ENCODE measurements around the gene TMEM247. TPM values are rescaled to one million over a fixed set of nuclear protein-coding genes. Genes with fewer than 3 reads are reported as not detected.

TMEM247 gene
- not detected for total RNA-seq

DNA sequence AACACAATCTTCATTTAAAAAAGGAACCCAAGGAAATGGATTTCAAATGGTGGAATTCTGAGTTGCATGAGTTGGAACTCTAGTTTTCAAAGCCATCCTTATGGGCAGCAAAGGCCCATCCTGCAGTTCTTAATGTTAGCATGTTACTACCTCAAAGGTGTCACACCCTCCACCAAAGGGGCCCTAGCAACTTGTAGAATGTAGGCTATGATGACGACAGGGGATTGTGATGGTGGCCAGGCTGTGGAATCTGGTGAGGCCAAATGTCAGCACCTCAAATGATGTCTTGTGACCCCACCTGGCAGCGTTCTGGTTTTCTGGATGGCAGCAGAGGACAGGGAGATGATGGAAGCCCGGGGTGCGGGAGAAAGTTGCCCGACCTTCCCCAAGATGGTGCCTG lies at the start of gene TMEM247:
Gene TMEM247 (plus strand): TSS at position 301 of the 400 bp plus-strand sequence.
- Mint-ChIP-seq H3K27me3 (ENCODE audit: low read depth) (peaks cover 13% of the 10 kb centered on the region), H3K4me1 (ENCODE audit: low read depth) (peaks cover 8% of the 10 kb centered on the region), H3K36me3 (ENCODE audit: low read depth) (no peaks in the 10 kb centered on the region), H3K9me3 (ENCODE audit: insufficient read depth) (no peaks in the 10 kb centered on the region), H3K27ac (no peak within 1 kb of the TSS), H3K4me3 (no peak within 1 kb of the TSS)
- ChIA-PET POLR2A (no interaction called here), CTCF (no interaction called here)
- no peak for DNase-seq
- no peak for ATAC-seq

DNA sequence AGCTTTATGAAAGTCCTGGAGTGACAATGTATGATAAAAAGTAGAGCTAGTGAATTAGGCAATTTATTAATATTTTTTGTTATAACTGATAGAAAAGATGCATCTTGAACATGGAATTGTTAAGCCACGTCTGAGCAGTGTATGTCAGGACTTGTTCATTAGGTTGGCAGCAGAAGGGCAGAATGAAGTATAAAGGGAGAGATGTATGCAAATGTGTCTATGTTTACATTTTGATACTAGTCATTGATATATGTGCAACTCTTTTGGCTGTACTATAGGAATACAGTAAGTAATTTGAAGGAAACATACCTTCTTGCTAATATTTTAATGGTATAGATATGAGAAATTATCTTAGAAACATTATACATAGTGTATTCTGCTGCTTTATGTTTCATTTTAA lies 49.0 kb upstream of the TMEM247 start:
- no peak overlapping the region for H3K27ac Mint-ChIP-seq
- no peak overlapping the region for H3K4me3 Mint-ChIP-seq
- peaks cover 6% of the 10 kb centered on the region for H3K27me3 Mint-ChIP-seq (ENCODE audit: low read depth)
- ChIA-PET POLR2A (no interaction called here), CTCF (no interaction called here)
- no peak for DNase-seq
- H3K9me3 Mint-ChIP-seq (ENCODE audit: insufficient read depth) = peaks cover 3% of the 10 kb centered on the region
- ATAC-seq = no peak
- H3K4me1 Mint-ChIP-seq (ENCODE audit: low read depth) = peaks cover 23% of the 10 kb centered on the region
- H3K36me3 Mint-ChIP-seq (ENCODE audit: low read depth) = no peaks in the 10 kb centered on the region

DNA sequence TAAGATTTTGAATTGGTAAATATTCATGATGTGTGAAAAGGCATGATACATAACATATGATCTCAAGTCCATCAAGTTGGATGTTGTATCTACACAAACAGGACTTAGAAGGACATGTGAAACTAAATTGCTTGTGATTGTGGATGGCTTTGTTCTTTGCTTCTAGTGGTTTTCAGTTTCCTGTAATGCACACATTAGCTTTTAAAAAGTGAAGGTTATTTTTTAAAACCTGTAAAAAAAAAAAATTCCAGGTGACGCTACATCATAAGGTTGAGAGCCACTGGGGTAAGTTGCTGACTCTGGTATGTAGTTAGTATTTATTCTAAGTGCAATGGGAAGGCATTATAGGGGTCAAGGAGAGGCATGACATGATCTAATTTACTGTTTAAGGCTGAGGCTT lies 48.4 kb upstream of the TMEM247 start:
- CTCF ChIA-PET = no interaction called here
- POLR2A ChIA-PET = no interaction called here
- Mint-ChIP-seq H3K27me3 (ENCODE audit: low read depth) (peaks cover 6% of the 10 kb centered on the region), H3K9me3 (ENCODE audit: insufficient read depth) (peaks cover 3% of the 10 kb centered on the region), H3K27ac (no peak overlapping the region), H3K4me1 (ENCODE audit: low read depth) (peaks cover 23% of the 10 kb centered on the region), H3K36me3 (ENCODE audit: low read depth) (no peaks in the 10 kb centered on the region), H3K4me3 (no peak overlapping the region)
- no peak for ATAC-seq
- no peak for DNase-seq

DNA sequence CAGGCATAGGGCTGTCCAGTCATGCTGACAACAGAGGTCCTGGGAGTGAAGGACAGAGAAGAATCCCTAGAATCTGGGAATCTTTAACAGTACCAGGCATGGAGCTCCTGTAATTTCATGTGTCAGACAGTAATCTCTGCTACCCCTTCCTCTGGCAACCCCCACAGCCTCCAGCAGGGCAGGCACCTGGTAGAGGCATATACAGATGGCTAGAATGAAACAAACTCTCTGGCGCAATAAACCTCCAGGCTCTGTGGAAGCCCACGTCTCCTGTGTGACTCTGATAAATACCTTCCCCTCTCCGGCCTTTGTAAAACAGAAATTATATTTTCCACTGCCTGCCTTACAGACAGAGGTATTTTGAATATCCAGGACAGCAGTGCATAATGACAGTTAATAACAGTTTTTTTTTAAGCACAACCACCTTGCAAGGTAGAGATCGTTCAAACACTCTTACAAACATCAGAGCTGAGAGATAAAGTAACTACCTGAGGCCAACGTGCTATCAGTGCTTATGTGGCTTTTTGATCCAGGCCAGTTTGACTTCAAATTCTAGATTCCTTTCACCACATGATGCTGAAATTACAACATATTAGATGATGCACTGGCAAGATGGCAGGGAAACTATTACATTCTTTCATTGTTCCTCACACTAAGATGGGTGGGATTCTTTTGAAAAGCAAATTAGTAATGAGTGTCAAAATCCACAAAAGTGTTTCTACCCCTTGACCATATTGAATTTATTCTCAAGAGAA lies 47.7 kb upstream of the TMEM247 start:
- no peaks in the 10 kb centered on the region for H3K36me3 Mint-ChIP-seq (ENCODE audit: low read depth)
- H3K27ac Mint-ChIP-seq = no peak overlapping the region
- ChIA-PET POLR2A (no interaction called here), CTCF (no interaction called here)
- peaks cover 23% of the 10 kb centered on the region for H3K4me1 Mint-ChIP-seq (ENCODE audit: low read depth)
- no peak overlapping the region for H3K4me3 Mint-ChIP-seq
- no peak for DNase-seq
- ATAC-seq = no peak
- peaks cover 3% of the 10 kb centered on the region for H3K9me3 Mint-ChIP-seq (ENCODE audit: insufficient read depth)
- H3K27me3 Mint-ChIP-seq (ENCODE audit: low read depth) = peaks cover 6% of the 10 kb centered on the region

DNA sequence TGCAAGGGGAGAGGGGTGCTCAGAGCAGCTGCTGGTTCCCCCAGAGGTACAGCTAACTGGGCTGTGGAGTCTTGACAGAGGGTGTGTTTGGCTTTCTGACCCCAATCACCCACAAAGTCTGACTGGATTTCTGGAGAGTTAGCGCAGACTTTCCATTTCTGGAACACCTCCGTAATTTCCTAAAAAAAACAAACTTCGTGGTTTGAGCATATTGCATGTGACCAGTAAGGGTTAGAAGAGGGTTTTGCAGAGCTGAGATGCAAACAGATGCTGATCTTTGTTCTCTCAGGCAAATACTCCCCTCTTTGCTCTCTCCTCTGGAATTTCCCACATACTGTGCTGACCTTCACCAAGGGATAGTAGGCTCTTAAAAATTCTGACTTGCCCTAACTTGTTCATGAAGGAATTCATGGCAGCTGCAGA lies 44.5 kb upstream of the TMEM247 start:
- CTCF ChIA-PET = interaction anchor here (1.7 kb wide), 1 partner anchor 11 kb away, joined by 4 read pairs; no protein-coding TSS in a partner anchor
- ATAC-seq = no peak

DNA sequence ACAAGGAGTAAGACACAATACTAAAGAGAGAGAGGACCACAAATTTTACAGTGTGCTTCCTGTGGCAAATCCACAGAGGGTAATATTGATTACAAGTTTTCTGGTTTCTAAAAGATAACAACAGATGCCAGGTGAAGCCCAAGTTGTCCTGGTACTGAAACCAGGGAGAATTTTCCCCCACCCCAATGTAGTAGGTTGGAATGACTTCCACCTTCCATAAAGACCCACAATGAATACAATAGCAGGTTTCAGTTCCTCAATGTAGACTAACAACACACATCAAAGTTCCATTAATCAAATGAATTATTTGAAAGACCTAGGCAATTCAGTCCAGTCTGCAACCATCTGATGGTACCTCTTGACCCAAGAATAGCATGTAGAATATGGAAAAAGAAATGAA lies 44.0 kb upstream of the TMEM247 start:
- peaks cover 6% of the 10 kb centered on the region for H3K27me3 Mint-ChIP-seq (ENCODE audit: low read depth)
- DNase-seq (no peak), ATAC-seq (no peak)
- H3K36me3 Mint-ChIP-seq (ENCODE audit: low read depth) = no peaks in the 10 kb centered on the region
- CTCF ChIA-PET = interaction anchor here (0.7 to 1.7 kb wide), 2 partner anchors 10 to 391 kb away, joined by 3 to 4 read pairs; no protein-coding TSS in a partner anchor
- no peak overlapping the region for H3K27ac Mint-ChIP-seq
- POLR2A ChIA-PET = no interaction called here
- H3K9me3 Mint-ChIP-seq (ENCODE audit: insufficient read depth) = no peaks in the 10 kb centered on the region
- peaks cover 47% of the 10 kb centered on the region for H3K4me1 Mint-ChIP-seq (ENCODE audit: low read depth)
- H3K4me3 Mint-ChIP-seq = no peak overlapping the region

More for the DNA sequence above, 44.5 kb upstream of the TMEM247 start:
- no peak overlapping the region for H3K27ac Mint-ChIP-seq
- POLR2A ChIA-PET = no interaction called here
- no peak for DNase-seq
- peaks cover 6% of the 10 kb centered on the region for H3K27me3 Mint-ChIP-seq (ENCODE audit: low read depth)
- no peak overlapping the region for H3K4me3 Mint-ChIP-seq
- H3K4me1 Mint-ChIP-seq (ENCODE audit: low read depth) = peaks cover 42% of the 10 kb centered on the region
- H3K36me3 Mint-ChIP-seq (ENCODE audit: low read depth) = no peaks in the 10 kb centered on the region
- H3K9me3 Mint-ChIP-seq (ENCODE audit: insufficient read depth) = no peaks in the 10 kb centered on the region

DNA sequence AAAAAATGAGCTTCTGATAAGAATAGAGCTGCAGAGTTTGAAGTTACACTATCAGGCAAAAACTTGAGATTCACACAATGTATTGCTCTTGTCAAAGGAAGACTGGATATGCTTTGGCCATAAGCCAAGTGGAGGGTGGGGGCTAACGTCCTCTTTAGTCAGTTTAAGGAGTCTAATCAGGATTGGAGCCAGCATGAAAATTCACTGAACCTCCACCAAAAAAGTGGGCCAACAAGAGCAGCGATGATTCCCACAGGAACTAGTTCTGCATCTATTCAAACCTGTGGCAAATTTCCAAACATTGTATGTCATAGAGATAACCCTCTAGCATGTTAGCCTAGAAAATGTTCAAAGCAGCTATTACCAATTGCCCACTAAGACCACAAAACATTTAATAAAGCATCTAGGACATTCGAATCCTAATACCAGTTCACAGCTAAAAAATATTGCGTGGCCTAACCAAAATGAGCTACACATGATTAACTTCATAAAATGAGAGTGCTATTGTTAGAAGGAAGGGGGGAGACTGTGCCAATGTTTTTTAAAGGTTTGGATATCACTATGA lies 43.5 kb upstream of the TMEM247 start:
- Mint-ChIP-seq H3K4me1 (ENCODE audit: low read depth) (peaks cover 46% of the 10 kb centered on the region), H3K27me3 (ENCODE audit: low read depth) (peaks cover 6% of the 10 kb centered on the region), H3K27ac (no peak overlapping the region), H3K9me3 (ENCODE audit: insufficient read depth) (no peaks in the 10 kb centered on the region), H3K4me3 (no peak overlapping the region), H3K36me3 (ENCODE audit: low read depth) (no peaks in the 10 kb centered on the region)
- no peak for ATAC-seq
- no peak for DNase-seq
- POLR2A ChIA-PET = no interaction called here
- CTCF ChIA-PET = interaction anchor here (0.7 to 1.7 kb wide), 2 partner anchors 10 to 392 kb away, joined by 3 to 4 read pairs; no protein-coding TSS in a partner anchor

DNA sequence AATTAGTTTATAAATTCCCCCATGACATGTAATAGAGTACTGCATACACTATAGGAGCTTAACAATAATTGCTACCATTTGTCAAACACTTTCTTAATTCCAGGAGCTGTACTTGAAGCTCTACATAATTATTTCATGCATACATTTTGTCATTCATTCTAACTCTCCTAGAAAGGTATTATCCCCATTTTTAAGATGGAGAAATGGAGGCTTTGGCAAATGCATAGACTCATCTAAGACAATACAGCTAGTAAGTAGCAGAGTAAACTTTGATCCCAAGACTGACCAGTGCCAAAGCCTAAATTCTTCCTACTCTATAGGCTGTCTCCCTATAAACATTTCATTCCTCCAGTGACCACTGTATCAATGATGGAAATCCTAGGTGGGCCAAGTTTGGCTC lies 42.6 kb upstream of the TMEM247 start:
- no peak for ATAC-seq
- no peak for DNase-seq
- Mint-ChIP-seq H3K4me3 (no peak overlapping the region), H3K27ac (no peak overlapping the region), H3K4me1 (ENCODE audit: low read depth) (peaks cover 37% of the 10 kb centered on the region), H3K9me3 (ENCODE audit: insufficient read depth) (no peaks in the 10 kb centered on the region), H3K27me3 (ENCODE audit: low read depth) (peaks cover 6% of the 10 kb centered on the region), H3K36me3 (ENCODE audit: low read depth) (no peaks in the 10 kb centered on the region)
- POLR2A ChIA-PET = no interaction called here
- CTCF ChIA-PET = interaction anchor here (1.7 kb wide), 1 partner anchor 9 kb away, joined by 4 read pairs; no protein-coding TSS in a partner anchor

DNA sequence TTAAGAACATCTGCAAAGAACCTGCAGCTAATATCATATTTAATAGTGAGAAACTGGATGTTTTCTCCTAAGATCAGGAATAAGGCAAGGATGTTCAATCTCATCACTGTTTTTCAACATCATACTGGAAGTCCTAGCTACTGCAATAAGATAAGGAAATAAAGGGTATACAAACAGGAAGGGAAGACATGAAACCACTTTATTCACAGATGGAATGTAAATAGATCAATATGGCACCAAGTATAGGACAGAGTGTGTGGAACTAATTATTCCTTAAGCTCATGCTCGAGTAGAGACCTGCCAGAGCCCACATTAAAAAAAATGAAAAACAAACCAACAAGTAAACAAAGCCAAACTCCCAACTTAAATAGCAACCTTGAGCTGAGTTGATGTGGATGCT lies 41.3 kb upstream of the TMEM247 start:
- Mint-ChIP-seq H3K9me3 (ENCODE audit: insufficient read depth) (no peaks in the 10 kb centered on the region), H3K4me3 (no peak overlapping the region), H3K27me3 (ENCODE audit: low read depth) (peaks cover 3% of the 10 kb centered on the region), H3K4me1 (ENCODE audit: low read depth) (peaks cover 29% of the 10 kb centered on the region), H3K27ac (no peak overlapping the region), H3K36me3 (ENCODE audit: low read depth) (no peaks in the 10 kb centered on the region)
- ChIA-PET POLR2A (no interaction called here), CTCF (no interaction called here)
- ATAC-seq = no peak
- DNase-seq = no peak

DNA sequence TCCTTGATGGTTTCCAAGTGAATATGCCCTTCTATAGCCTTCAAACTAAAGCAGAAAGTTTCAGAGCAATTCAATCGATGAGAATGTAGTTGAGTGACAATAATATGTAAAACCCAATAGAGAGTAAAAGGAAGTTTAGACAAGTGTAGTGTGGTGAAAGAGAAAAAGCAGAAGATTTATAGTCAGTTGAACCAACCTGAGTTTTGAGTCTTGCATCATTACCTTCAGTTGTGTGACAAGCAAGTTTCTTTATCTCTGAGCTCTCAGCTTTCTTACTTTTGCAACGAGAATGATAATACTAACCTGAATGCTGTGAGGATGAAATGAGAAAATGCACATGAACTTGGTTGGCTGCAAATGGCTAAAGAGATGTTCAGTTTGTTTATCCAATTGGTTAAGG lies 40.6 kb upstream of the TMEM247 start:
- Mint-ChIP-seq H3K9me3 (ENCODE audit: insufficient read depth) (no peaks in the 10 kb centered on the region), H3K4me1 (ENCODE audit: low read depth) (peaks cover 29% of the 10 kb centered on the region), H3K36me3 (ENCODE audit: low read depth) (no peaks in the 10 kb centered on the region), H3K27ac (no peak overlapping the region), H3K4me3 (no peak overlapping the region), H3K27me3 (ENCODE audit: low read depth) (peaks cover 3% of the 10 kb centered on the region)
- DNase-seq (no peak), ATAC-seq (no peak)
- POLR2A ChIA-PET = no interaction called here
- CTCF ChIA-PET = no interaction called here

DNA sequence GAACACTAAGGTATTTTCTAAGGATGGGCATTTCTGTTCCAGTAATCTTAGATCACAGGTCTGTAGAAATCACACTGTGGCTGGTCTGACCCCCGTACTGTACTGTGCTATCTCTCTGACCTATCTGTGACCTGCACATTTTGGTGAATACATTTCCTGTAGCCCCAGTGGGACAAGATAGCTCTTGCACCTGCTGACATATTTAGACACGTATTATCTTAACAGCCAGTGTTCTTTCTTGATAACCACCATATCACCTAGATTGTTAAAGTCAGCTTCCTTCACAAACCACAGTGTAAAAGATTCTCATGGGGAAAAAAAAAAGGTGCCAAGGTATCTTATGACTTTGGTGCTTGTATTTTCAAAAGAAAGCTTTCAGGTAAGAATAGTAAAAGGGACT lies 39.8 kb upstream of the TMEM247 start:
- peak; percentile 59 for DNase-seq
- H3K4me3 Mint-ChIP-seq = no peak overlapping the region
- H3K9me3 Mint-ChIP-seq (ENCODE audit: insufficient read depth) = no peaks in the 10 kb centered on the region
- peaks cover 29% of the 10 kb centered on the region for H3K4me1 Mint-ChIP-seq (ENCODE audit: low read depth)
- ChIA-PET POLR2A (no interaction called here), CTCF (interaction anchor here (1.3 to 1.6 kb wide), 4 partner anchors 12 to 23 kb away, joined by 3 to 5 read pairs (median 3); no protein-coding TSS in a partner anchor)
- H3K27me3 Mint-ChIP-seq (ENCODE audit: low read depth) = peaks cover 3% of the 10 kb centered on the region
- no peaks in the 10 kb centered on the region for H3K36me3 Mint-ChIP-seq (ENCODE audit: low read depth)
- peak; percentile 96 for ATAC-seq
- H3K27ac Mint-ChIP-seq = no peak overlapping the region

DNA sequence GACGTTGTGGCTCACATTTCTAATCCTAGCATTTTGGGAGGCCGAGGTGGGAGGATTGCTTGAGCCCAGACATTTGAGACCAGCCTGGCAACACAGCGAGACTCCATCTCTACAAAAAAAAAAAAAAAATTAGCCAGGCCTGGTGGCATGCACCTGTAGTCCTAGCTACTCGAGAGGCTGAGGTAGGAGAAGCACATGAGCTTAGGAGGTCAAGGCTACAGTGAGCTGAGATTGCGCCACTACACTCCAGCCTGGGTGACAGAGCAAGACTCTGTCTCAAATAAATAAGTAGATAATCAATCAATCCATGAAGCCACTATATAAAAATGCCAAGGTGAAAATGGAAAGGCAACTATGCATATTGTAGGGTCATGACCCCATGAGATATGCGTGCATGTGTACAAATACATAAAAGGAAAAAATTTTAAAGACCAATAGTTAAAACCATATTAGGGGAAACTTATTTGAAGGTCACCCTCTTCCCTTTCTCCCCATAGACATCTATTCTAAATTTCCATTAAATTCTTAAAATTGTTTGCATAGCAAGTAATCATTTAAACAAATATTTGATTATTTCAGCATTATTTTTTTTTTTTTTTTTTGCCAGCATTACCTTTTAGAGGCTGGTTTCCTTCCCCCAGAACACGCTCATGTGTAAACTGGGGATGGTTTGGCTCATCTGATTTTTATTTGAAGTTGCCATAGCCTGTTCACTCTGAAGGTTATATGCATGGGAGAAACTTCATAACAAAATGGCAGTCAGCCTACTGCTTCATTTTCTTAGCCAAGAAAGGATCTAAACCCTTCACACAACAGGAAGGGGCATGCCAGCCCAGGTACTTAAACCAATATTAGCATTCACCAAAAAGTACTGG lies 37.3 kb upstream of the TMEM247 start:
- H3K27me3 Mint-ChIP-seq (ENCODE audit: low read depth) = peaks cover 5% of the 10 kb centered on the region
- H3K36me3 Mint-ChIP-seq (ENCODE audit: low read depth) = peaks cover 3% of the 10 kb centered on the region
- DNase-seq (no peak), ATAC-seq (no peak)
- H3K4me1 Mint-ChIP-seq (ENCODE audit: low read depth) = peaks cover 26% of the 10 kb centered on the region
- CTCF ChIA-PET = no interaction called here
- peaks cover 8% of the 10 kb centered on the region for H3K9me3 Mint-ChIP-seq (ENCODE audit: insufficient read depth)
- H3K4me3 Mint-ChIP-seq = no peak overlapping the region
- H3K27ac Mint-ChIP-seq = no peak overlapping the region
- POLR2A ChIA-PET = no interaction called here
